RWPE2 (cell line): ENCODE data around the gene OAF.

Source experiments
- ATAC-seq: fragments of 200-7000 bp; cut with Tn5 transposase; 3 replicates; pipeline ENCODE4 v1.9.1; 2021; ENCODE audit warnings: low read depth
- DNase-seq: peaks from one replicate; pipeline ENCODE4 v3.0.0-alpha.2; 2020; ENCODE audit warnings: low spot score
- H3K27ac ChIP-seq: fragments of 450-650 bp; 2 replicates; pipeline ENCODE4 v1.5.1; 2017; ENCODE audit warnings: mild to moderate bottlenecking; ENCODE audit not compliant: poor library complexity, severe bottlenecking
- H3K27me3 ChIP-seq: fragments of 250-450 bp; sonication (Bioruptor Pico); 2 replicates; pipeline ENCODE4 v1.5.1; 2021; ENCODE audit warnings: mild to moderate bottlenecking, moderate library complexity; ENCODE audit not compliant: insufficient read depth, poor library complexity, severe bottlenecking
- H3K36me3 ChIP-seq: fragments of 250-450 bp; sonication (Bioruptor Pico); 2 replicates; pipeline ENCODE4 v1.5.1; 2020; ENCODE audit warnings: low read depth, mild to moderate bottlenecking, moderate library complexity
- H3K4me1 ChIP-seq: fragments of 250-450 bp; sonication (Bioruptor Pico); 2 replicates; pipeline ENCODE4 v1.5.1; 2021; ENCODE audit warnings: mild to moderate bottlenecking, moderate library complexity; ENCODE audit not compliant: insufficient read depth, poor library complexity, severe bottlenecking
- H3K4me3 ChIP-seq: fragments of 250-450 bp; sonication (Bioruptor Pico); 2 replicates; pipeline ENCODE4 v1.5.1; 2021; ENCODE audit warnings: mild to moderate bottlenecking, moderate library complexity; ENCODE audit not compliant: severe bottlenecking
- H3K9me3 ChIP-seq: fragments of 250-450 bp; sonication (Bioruptor Pico); 2 replicates; pipeline ENCODE4 v1.5.1; 2021; ENCODE audit warnings: mild to moderate bottlenecking, moderate library complexity; ENCODE audit not compliant: severe bottlenecking
- CTCF ChIP-seq: fragments of 450-650 bp; IDR thresholded peaks from one replicate; pipeline ENCODE4 v1.5.1; 2017; ENCODE audit warnings: mild to moderate bottlenecking, moderate library complexity; ENCODE audit not compliant: poor library complexity, severe bottlenecking

The OAF gene

GRCh38 chr11:120260616-120261015 is 49.8 kb downstream of the OAF start:
- Histone ChIP-seq H3K36me3 (no peaks in the 10 kb centered on the region), H3K27me3 (peaks cover 19% of the 10 kb centered on the region), H3K4me1 (no peaks in the 10 kb centered on the region), H3K27ac (no peak overlapping the region), H3K9me3 (no peaks in the 10 kb centered on the region), H3K4me3 (no peak overlapping the region)
- DNase-seq (no peak), ATAC-seq (no peak)
- TF ChIP-seq CTCF = no peak

- H3K27me3 ChIP-seq = peaks cover 12% of the 10 kb centered on the region
- DNase-seq (no peak), ATAC-seq (no peak)
- no peak overlapping the region for H3K27ac ChIP-seq
- H3K9me3 ChIP-seq = no peaks in the 10 kb centered on the region
- H3K4me1 ChIP-seq = no peaks in the 10 kb centered on the region
- TF ChIP-seq CTCF = no peak
- no peak overlapping the region for H3K4me3 ChIP-seq
- H3K36me3 ChIP-seq = no peaks in the 10 kb centered on the region
Measured at GRCh38 chr11:120261321-120261720, 50.5 kb downstream of the OAF start.

- ATAC-seq (no peak), DNase-seq (no peak)
- Histone ChIP-seq H3K4me3 (no peak overlapping the region), H3K36me3 (no peaks in the 10 kb centered on the region), H3K9me3 (no peaks in the 10 kb centered on the region), H3K4me1 (no peaks in the 10 kb centered on the region), H3K27me3 (peaks cover 12% of the 10 kb centered on the region), H3K27ac (no peak overlapping the region)
- no peak for TF ChIP-seq CTCF
Measured at GRCh38 chr11:120261931-120262330, 51.1 kb downstream of the OAF start.

- H3K36me3 ChIP-seq = no peaks in the 10 kb centered on the region
- DNase-seq (no peak), ATAC-seq (no peak)
- no peaks in the 10 kb centered on the region for H3K9me3 ChIP-seq
- H3K27ac ChIP-seq = no peak overlapping the region
- no peaks in the 10 kb centered on the region for H3K27me3 ChIP-seq
- H3K4me3 ChIP-seq = no peak overlapping the region
- TF ChIP-seq CTCF = no peak
- H3K4me1 ChIP-seq = peaks cover 10% of the 10 kb centered on the region
Measured at GRCh38 chr11:120267319-120267718, 56.5 kb downstream of the OAF start.

- no peak for DNase-seq
- no peaks in the 10 kb centered on the region for H3K27me3 ChIP-seq
- H3K36me3 ChIP-seq = no peaks in the 10 kb centered on the region
- no peaks in the 10 kb centered on the region for H3K9me3 ChIP-seq
- peaks cover 11% of the 10 kb centered on the region for H3K4me1 ChIP-seq
- no peak overlapping the region for H3K4me3 ChIP-seq
- ATAC-seq = no peak
- H3K27ac ChIP-seq = no peak overlapping the region
- TF ChIP-seq CTCF = no peak
Measured at GRCh38 chr11:120268686-120269085, 57.9 kb downstream of the OAF start.
